Measurements from ENCODE around the gene PDRG1. TPM values are rescaled to one million over a fixed set of nuclear protein-coding genes. Genes with fewer than 3 reads are reported as not detected.
A peak's percentile ranks its signal among the peaks of the same experiment; 100 is the strongest.

The PDRG1 gene
- total RNA-seq, 2 donors from 2014 or later = 5.4 to 7.9 TPM

DNA sequence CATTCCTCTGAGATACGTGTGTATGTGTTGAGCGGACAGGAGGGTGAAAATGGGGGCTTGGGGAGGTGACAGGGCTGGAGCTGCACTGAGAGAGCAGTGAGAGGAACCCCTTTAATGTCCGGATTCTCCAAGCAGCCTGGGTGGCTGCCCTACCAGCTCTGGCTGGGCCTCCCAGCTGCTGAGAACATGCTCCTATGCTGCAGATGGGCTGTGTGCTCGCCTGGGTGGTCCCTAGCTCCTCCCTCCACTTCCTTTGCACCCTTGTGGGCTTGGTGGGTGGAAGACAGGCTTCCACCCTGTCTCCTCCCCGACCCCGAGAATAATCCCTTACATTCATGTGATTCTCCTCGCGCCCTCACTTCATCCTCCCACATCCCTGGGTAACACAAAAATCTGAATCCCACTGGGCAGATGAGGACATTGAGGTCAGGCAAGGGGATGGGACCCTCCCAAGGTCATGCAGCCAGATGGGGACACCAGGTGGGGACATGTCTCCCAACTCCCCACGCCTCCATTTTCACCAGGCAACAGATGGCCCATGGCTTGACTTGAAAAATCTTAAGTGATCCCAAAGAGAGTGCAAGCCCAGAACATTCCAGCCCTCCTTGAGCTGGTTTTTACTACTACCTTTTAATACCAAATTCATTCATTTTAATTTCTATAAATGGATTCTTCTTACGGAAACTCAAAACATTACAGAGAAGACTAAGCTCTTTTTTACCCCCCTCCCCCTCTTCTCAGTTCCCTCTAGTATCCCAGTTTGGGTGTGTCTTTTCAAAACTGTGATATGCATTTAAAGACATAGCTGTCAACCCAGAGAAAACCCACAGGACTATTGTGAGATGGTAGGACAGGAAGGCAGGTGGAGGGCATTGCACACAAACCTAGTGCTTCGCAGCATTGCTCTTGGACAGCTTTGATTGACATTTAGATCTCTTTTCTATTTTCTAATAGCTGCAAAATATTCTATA, 5.0 kb upstream of the PDRG1 start:
- TF ChIP-seq, protein P1, sequence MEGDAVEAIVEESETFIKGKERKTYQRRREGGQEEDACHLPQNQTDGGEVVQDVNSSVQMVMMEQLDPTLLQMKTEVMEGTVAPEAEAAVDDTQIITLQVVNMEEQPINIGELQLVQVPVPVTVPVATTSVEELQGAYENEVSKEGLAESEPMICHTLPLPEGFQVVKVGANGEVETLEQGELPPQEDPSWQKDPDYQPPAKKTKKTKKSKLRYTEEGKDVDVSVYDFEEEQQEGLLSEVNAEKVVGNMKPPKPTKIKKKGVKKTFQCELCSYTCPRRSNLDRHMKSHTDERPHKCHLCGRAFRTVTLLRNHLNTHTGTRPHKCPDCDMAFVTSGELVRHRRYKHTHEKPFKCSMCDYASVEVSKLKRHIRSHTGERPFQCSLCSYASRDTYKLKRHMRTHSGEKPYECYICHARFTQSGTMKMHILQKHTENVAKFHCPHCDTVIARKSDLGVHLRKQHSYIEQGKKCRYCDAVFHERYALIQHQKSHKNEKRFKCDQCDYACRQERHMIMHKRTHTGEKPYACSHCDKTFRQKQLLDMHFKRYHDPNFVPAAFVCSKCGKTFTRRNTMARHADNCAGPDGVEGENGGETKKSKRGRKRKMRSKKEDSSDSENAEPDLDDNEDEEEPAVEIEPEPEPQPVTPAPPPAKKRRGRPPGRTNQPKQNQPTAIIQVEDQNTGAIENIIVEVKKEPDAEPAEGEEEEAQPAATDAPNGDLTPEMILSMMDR (IDR thresholded peaks at IDR 0.05) = no peak
- TF ChIP-seq POLR2A (IDR thresholded peaks at IDR 0.05) = no peak
- Histone ChIP-seq H3K4me3 (no peak overlapping the region), H3K9me3 (no peaks in the 10 kb centered on the region), H3K27ac (no peak overlapping the region), H3K4me1 (no peaks in the 10 kb centered on the region), H3K27me3 (no peaks in the 10 kb centered on the region), H3K36me3 (replicated peaks in 1 of 2; ENCODE audit: insufficient read depth in 1 of 2, low read depth in 2 of 2) (no peaks in the 10 kb centered on the region)
- ATAC-seq (no peak), DNase-seq (no peak)
- intact Hi-C loops (cut with DNase I) = loop anchor here (5.0 kb wide), 1 partner anchor 115 kb away; no protein-coding TSS in a partner anchor
- 30 to 34% methylated on average over 11 of the region's 11 CpGs for WGBS, 2 donors

DNA sequence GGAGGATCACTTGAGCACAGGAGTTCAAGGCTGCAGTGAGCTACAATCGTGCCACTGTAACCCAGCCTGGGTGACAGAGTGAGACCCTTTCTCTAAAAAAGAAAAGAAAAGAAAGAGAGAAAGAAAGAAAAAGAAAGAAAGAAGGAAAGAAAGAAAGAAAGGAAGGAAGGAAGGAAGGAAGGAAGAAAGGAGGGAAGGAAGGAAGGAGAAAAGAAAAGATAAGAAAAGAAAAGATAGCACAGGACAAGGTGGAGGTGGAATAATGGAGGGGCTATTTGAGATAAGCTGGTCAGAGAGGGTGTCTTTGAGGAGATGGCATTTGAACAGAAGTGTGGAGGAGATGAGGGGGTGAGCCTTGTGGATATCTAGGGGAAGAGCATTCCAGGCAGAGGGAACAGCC, 2.7 kb upstream of the PDRG1 start:
- H3K4me3 ChIP-seq = no peak overlapping the region
- H3K9me3 ChIP-seq = no peaks in the 10 kb centered on the region
- H3K27me3 ChIP-seq = no peaks in the 10 kb centered on the region
- ATAC-seq (no peak), DNase-seq (no peak)
- TF ChIP-seq POLR2A (IDR thresholded peaks at IDR 0.05) = no peak
- TF ChIP-seq, protein P1 (IDR thresholded peaks at IDR 0.05) = no peak
- H3K4me1 ChIP-seq = peaks cover 17% of the 10 kb centered on the region
- H3K27ac ChIP-seq = no peak overlapping the region
- H3K36me3 ChIP-seq (replicated peaks in 1 of 2; ENCODE audit: insufficient read depth in 1 of 2, low read depth in 2 of 2) = no peaks in the 10 kb centered on the region
- 31 to 33% methylated on average over 1 of the region's 1 CpG for WGBS, 2 donors
- intact Hi-C loops (cut with DNase I) = no loop called here

DNA sequence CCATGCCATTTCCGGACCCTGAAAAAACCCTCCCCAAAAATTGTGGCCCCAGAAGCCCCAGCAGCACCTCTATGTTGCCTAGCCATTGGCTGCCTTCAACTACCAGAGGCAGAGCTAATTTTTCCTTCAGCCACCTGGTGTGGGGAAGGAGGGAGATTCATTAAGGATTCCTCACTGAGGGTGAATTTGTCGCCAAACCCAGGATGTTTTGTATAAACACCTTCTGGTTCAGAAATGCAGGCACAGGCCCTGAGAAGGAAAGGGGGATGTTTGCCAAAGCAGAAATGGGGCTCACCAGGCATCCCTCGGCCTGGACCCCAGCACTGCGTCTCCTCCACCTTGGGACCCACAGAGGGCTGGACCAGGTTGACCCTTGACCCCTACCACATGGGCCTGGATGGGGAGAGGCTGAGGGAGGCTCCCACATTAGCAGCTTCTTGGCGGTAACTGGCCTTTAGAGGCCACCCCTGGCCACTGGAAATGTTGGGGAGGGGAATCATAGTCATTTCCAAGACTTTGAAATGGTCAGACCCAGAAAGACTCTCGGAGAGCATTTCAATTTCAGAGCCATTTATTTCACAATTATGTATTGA, 1.8 kb upstream of the PDRG1 start:
- WGBS, 2 donors = 56 to 77% methylated on average over 4 to 6 of the region's 6 CpGs
- Histone ChIP-seq H3K27me3 (no peaks in the 10 kb centered on the region), H3K27ac (no peak overlapping the region), H3K4me3 (no peak overlapping the region), H3K36me3 (replicated peaks in 1 of 2; ENCODE audit: insufficient read depth in 1 of 2, low read depth in 2 of 2) (peaks cover 0 to 1% of the 10 kb centered on the region in 2 donors), H3K9me3 (no peaks in the 10 kb centered on the region), H3K4me1 (peaks cover 17% of the 10 kb centered on the region)
- intact Hi-C loops (cut with DNase I) = no loop called here
- DNase-seq = no peak
- ATAC-seq = no peak
- TF ChIP-seq, protein P1 (IDR thresholded peaks at IDR 0.05) = no peak
- TF ChIP-seq POLR2A (IDR thresholded peaks at IDR 0.05) = no peak

DNA sequence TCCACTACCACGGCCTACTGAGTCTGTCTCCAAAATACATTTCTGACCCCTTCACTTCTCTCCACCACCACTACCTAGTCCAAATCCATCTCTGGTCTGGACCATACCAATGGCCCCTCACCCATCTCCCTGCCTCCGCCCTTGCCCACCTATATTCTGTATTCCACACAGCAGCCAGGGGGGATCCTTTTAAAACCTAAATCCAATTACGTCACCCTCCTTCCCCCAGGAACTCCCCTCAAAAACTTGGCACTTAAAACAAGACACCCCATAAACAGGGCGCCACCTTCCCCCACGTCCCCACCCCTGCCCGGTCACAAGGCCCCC, 680 bp downstream of the PDRG1 start:
- peaks cover 8 to 16% of the 10 kb centered on the region in 2 donors for H3K36me3 ChIP-seq (replicated peaks in 1 of 2; ENCODE audit: insufficient read depth in 1 of 2, low read depth in 2 of 2)
- intact Hi-C loops (cut with DNase I) = no loop called here
- WGBS, 2 donors = 2 to 6% methylated on average over 6 of the region's 6 CpGs

More for the DNA sequence above, 680 bp downstream of the PDRG1 start:
- Histone ChIP-seq H3K27me3 (no peaks in the 10 kb centered on the region), H3K9me3 (no peaks in the 10 kb centered on the region), H3K27ac (peak overlapping the region in 3 of 4 donors; percentile 48 to 73 (median 71)), H3K4me3 (peak overlapping the region; percentile 88 to 92), H3K4me1 (peaks cover 17% of the 10 kb centered on the region)
- ATAC-seq (no peak), DNase-seq (no peak)
- TF ChIP-seq, protein P1 (IDR thresholded peaks at IDR 0.05) = no peak
- TF ChIP-seq POLR2A (IDR thresholded peaks at IDR 0.05) = no peak
